ENCODE data around the gene RERE. TPM values are rescaled to one million over a fixed set of nuclear protein-coding genes. Genes with fewer than 3 reads are reported as not detected.

The RERE gene
- total and polyA plus RNA-seq, 2 donors (not counting 3 experiments of a cell fraction or from before 2014, with no cell fraction given): 14.1 to 113 TPM

DNA sequence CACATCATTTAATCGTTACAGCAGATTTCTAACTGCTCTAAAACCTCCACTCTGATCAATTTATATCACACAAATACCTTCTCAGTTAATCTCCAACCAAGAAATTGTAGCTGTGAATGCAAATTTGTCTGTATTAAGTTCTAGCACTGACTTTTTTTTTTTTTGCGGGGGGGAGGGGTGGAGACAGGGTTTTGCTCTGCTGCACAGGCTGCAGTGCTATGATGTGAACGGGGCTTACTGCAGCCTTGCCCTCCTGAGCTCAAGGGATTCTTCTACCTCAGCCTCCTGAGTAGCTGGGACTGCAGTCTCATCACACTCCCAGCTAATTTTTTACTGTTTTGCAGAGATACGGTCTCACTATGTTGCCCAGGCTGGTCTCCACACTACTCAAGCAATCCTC is 163.6 kb downstream of the RERE start:
- TF ChIP-seq GATA2 (IDR thresholded peaks at IDR 0.05; ENCODE audit: insufficient read depth, insufficient read length, low read depth, low read length): no peak
- TF ChIP-seq FOS (IDR thresholded peaks at IDR 0.05; ENCODE audit: borderline replicate concordance, insufficient read depth, low read length): no peak
- no peak for TF ChIP-seq EZH2 (IDR thresholded peaks at IDR 0.05; ENCODE audit: borderline replicate concordance, low read depth, low read length, severe bottlenecking)
- Histone ChIP-seq H3K9me1 (replicated peaks; ENCODE audit: control insufficient read depth, extremely low read depth, insufficient read depth, low read length) (no peaks in the 10 kb centered on the region), H3K4me2 (ENCODE audit: insufficient read depth, low read length) (no peak overlapping the region), H3K27ac (ENCODE audit: insufficient read depth, low read depth, low read length) (no peak overlapping the region), H4K20me1 (replicated peaks; ENCODE audit: control insufficient read depth, extremely low read depth, insufficient read depth, low read length) (no peaks in the 10 kb centered on the region), H3K27me3 (ENCODE audit: control insufficient read depth in 2 of 2, insufficient read depth in 2 of 2, low read length in 2 of 2) (no peaks in the 10 kb centered on the region), H2AFZ (ENCODE audit: low read depth, low read length) (no peak overlapping the region), H3K9me3 (replicated peaks; ENCODE audit: control insufficient read depth, insufficient read depth, low read length) (no peaks in the 10 kb centered on the region), H3K36me3 (ENCODE audit: control insufficient read depth in 2 of 2, extremely low read depth in 1 of 2, insufficient read depth in 2 of 2, low read length in 2 of 2) (no peaks in the 10 kb centered on the region), H3K9ac (replicated peaks; ENCODE audit: extremely low read depth, insufficient read depth, low read length) (no peak overlapping the region), H3K4me1 (ENCODE audit: control insufficient read depth, extremely low read depth, insufficient read depth, low read length) (peaks cover 16% of the 10 kb centered on the region), H3K79me2 (ENCODE audit: control insufficient read depth, insufficient read depth, low read length) (peaks cover 34% of the 10 kb centered on the region), H3K4me3 (replicated peaks in 1 of 3; ENCODE audit: insufficient read depth in 1 of 3, low read depth in 1 of 3, low read length in 3 of 3) (no peak overlapping the region)
- no peak for DNase-seq (ENCODE audit: low read depth, low spot score)
- intact Hi-C loops (cut with micrococcal nuclease): no loop called here
- dilution Hi-C loops (cut with MboI; ENCODE audit: extremely low pct_ligation_motif_present, low sequenced_read_pairs): no loop called here
- FAIRE-seq: no peak
- CTCF ChIA-PET: interaction anchor here (0.6 kb wide), 1 partner anchor 92 kb away, joined by 3 read pairs; no protein-coding TSS in a partner anchor
- BruUV-seq (replicated peaks): no TSS peak
- POLR2A ChIA-PET: no interaction called here

DNA sequence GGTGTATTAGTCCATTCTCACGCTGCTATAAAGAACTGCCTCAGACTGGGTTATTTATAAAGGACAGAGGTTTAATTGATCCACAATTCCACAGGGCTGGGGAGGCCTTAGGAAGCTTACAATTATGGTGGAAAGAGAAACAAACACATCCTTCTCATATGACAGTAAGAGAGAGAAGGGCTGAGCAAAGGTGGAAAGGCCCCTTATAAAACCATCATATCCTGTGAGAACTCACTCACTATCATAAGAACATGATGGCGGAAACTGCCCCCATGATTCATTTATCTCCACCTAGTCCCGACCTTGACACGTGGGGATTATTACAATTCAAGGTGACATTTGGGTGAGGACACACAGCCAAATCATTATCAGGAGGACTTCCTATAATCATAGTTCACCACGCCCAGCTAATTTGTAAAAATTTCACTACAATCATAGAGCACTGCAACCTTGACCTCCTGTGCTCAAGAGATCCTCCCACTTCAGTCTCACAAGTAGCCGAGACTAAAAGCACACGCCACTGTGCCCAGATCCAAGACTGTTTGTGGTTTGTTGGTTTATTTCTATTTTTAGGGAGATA is 164.9 kb downstream of the RERE start:
- FAIRE-seq: no peak
- H3K27ac ChIP-seq (ENCODE audit: insufficient read depth, low read depth, low read length): no peak overlapping the region
- peaks cover 30% of the 10 kb centered on the region for H3K79me2 ChIP-seq (ENCODE audit: control insufficient read depth, insufficient read depth, low read length)
- no peak overlapping the region for H3K4me3 ChIP-seq (replicated peaks in 1 of 3; ENCODE audit: insufficient read depth in 1 of 3, low read depth in 1 of 3, low read length in 3 of 3)
- peaks cover 29% of the 10 kb centered on the region for H3K4me1 ChIP-seq (ENCODE audit: control insufficient read depth, extremely low read depth, insufficient read depth, low read length)
- H3K4me2 ChIP-seq (ENCODE audit: insufficient read depth, low read length): no peak overlapping the region
- no peaks in the 10 kb centered on the region for H3K36me3 ChIP-seq (ENCODE audit: control insufficient read depth in 2 of 2, extremely low read depth in 1 of 2, insufficient read depth in 2 of 2, low read length in 2 of 2)
- ChIA-PET CTCF (interaction anchor here (1.2 to 1.5 kb wide), 5 partner anchors 8 to 152 kb away, joined by 3 to 5 read pairs (median 3); no protein-coding TSS in a partner anchor), POLR2A (no interaction called here)
- H2AFZ ChIP-seq (ENCODE audit: low read depth, low read length): no peak overlapping the region
- no peaks in the 10 kb centered on the region for H3K9me1 ChIP-seq (replicated peaks; ENCODE audit: control insufficient read depth, extremely low read depth, insufficient read depth, low read length)
- no peaks in the 10 kb centered on the region for H4K20me1 ChIP-seq (replicated peaks; ENCODE audit: control insufficient read depth, extremely low read depth, insufficient read depth, low read length)
- intact Hi-C loops (cut with micrococcal nuclease): no loop called here
- H3K27me3 ChIP-seq (ENCODE audit: control insufficient read depth in 2 of 2, insufficient read depth in 2 of 2, low read length in 2 of 2): no peaks in the 10 kb centered on the region
- H3K9ac ChIP-seq (replicated peaks; ENCODE audit: extremely low read depth, insufficient read depth, low read length): no peak overlapping the region
- H3K9me3 ChIP-seq (replicated peaks; ENCODE audit: control insufficient read depth, insufficient read depth, low read length): no peaks in the 10 kb centered on the region
- no TSS peak for BruUV-seq (replicated peaks)
- no peak for DNase-seq (ENCODE audit: low read depth, low spot score)
- dilution Hi-C loops (cut with MboI; ENCODE audit: extremely low pct_ligation_motif_present, low sequenced_read_pairs): no loop called here
- no peak for TF ChIP-seq EZH2 (IDR thresholded peaks at IDR 0.05; ENCODE audit: borderline replicate concordance, low read depth, low read length, severe bottlenecking)
- TF ChIP-seq, protein P1, sequence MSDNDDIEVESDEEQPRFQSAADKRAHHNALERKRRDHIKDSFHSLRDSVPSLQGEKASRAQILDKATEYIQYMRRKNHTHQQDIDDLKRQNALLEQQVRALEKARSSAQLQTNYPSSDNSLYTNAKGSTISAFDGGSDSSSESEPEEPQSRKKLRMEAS (IDR thresholded peaks at IDR 0.05; ENCODE audit: insufficient read depth, insufficient read length): no peak
- no peak for TF ChIP-seq POLR2AphosphoS5 (IDR thresholded peaks at IDR 0.05; ENCODE audit: insufficient read depth, low read depth, low read length)
- TF ChIP-seq POLR2A (IDR thresholded peaks at IDR 0.05; ENCODE audit: low read depth, low read length): no peak
- no peak for TF ChIP-seq FOS (IDR thresholded peaks at IDR 0.05; ENCODE audit: borderline replicate concordance, insufficient read depth, low read length)
- no peak for TF ChIP-seq MYC (IDR thresholded peaks at IDR 0.05; ENCODE audit: low read depth, low read length)
- no peak for TF ChIP-seq GATA2 (IDR thresholded peaks at IDR 0.05; ENCODE audit: insufficient read depth, insufficient read length, low read depth, low read length)
- TF ChIP-seq, protein P2, sequence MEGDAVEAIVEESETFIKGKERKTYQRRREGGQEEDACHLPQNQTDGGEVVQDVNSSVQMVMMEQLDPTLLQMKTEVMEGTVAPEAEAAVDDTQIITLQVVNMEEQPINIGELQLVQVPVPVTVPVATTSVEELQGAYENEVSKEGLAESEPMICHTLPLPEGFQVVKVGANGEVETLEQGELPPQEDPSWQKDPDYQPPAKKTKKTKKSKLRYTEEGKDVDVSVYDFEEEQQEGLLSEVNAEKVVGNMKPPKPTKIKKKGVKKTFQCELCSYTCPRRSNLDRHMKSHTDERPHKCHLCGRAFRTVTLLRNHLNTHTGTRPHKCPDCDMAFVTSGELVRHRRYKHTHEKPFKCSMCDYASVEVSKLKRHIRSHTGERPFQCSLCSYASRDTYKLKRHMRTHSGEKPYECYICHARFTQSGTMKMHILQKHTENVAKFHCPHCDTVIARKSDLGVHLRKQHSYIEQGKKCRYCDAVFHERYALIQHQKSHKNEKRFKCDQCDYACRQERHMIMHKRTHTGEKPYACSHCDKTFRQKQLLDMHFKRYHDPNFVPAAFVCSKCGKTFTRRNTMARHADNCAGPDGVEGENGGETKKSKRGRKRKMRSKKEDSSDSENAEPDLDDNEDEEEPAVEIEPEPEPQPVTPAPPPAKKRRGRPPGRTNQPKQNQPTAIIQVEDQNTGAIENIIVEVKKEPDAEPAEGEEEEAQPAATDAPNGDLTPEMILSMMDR (IDR thresholded peaks at IDR 0.05; ENCODE audit: extremely low read depth in 1 of 2, insufficient read depth in 1 of 2, low read depth in 1 of 2, low read length in 2 of 2): no peak
- no peak for TF ChIP-seq JUN (IDR thresholded peaks at IDR 0.05; ENCODE audit: borderline replicate concordance, insufficient read depth, insufficient read length, low read depth)
